WTC11 (cell line): Measurements from ENCODE around the gene CAST. TPM values are rescaled to one million over a fixed set of nuclear protein-coding genes. Genes with fewer than 3 reads are reported as not detected.

Experiments
- ATAC-seq: fragments of 200-7000 bp; cut with Tn5 transposase; 2 replicates; pipeline ENCODE4 v1.10.0; 2021; ENCODE audit warnings: mild to moderate bottlenecking, moderate library complexity
- CTCF ChIA-PET: fragments of 300-600 bp; sonication (Branson Sonifier 250); formaldehyde crosslinking; loops from one replicate; lab custom pipeline; 2021; ENCODE audit warnings: antibody characterized with exemption; lab: Charles Lee
- POLR2A ChIA-PET: fragments of 350-600 bp; sonication (Branson Sonifier 250); formaldehyde crosslinking; loops from one replicate; lab custom pipeline; 2021; ENCODE audit warnings: antibody characterized with exemption; lab: Charles Lee
- DNase-seq: peaks from one replicate; pipeline ENCODE4 v3.0.0; 2021; ENCODE audit warnings: low spot score
- H3K27ac Mint-ChIP-seq: 2 replicates; pipeline ENCODE4 v1.8.0; 2021; ENCODE audit warnings: mixed read lengths
- H3K27me3 Mint-ChIP-seq: 2 replicates; pipeline ENCODE4 v1.8.0; 2021; ENCODE audit warnings: low read depth, mild to moderate bottlenecking, moderate library complexity, mixed read lengths
- H3K36me3 Mint-ChIP-seq: 2 replicates; pipeline ENCODE4 v1.8.0; 2021; ENCODE audit warnings: mixed read lengths
- H3K4me1 Mint-ChIP-seq: 2 replicates; pipeline ENCODE4 v1.8.0; 2022; ENCODE audit warnings: mixed read lengths
- H3K4me3 Mint-ChIP-seq: 2 replicates; pipeline ENCODE4 v1.8.0; 2021; ENCODE audit warnings: mild to moderate bottlenecking, moderate library complexity, mixed read lengths
- H3K9me3 Mint-ChIP-seq: 2 replicates; pipeline ENCODE4 v1.8.0; 2021; ENCODE audit warnings: mixed read lengths
- ARID4B ChIP-seq: sonication (generic); formaldehyde crosslinking; IDR thresholded peaks from 2 replicates; pipeline ENCODE4 v1.8.0; 2023; ENCODE audit warnings: missing genetic modification reagents, mild to moderate bottlenecking, borderline replicate concordance
- ATF6 ChIP-seq: sonication (generic); formaldehyde crosslinking; IDR thresholded peaks from 2 replicates; pipeline ENCODE4 v1.8.1; 2023; ENCODE audit warnings: mild to moderate bottlenecking, missing genetic modification reagents
- CTCF ChIP-seq: fragments of 200-600 bp; IDR thresholded peaks from 2 replicates; pipeline ENCODE4 v1.8.0; 2022; ENCODE audit warnings: antibody characterized with exemption
- FOXJ3 ChIP-seq: sonication (generic); formaldehyde crosslinking; IDR thresholded peaks from 2 replicates; pipeline ENCODE4 v1.9.0; 2021; ENCODE audit warnings: missing genetic modification reagents, mild to moderate bottlenecking, borderline replicate concordance
- MYBL2 ChIP-seq: sonication (generic); formaldehyde crosslinking; IDR thresholded peaks from 2 replicates; pipeline ENCODE4 v1.8.1; 2023; ENCODE audit warnings: mild to moderate bottlenecking, moderate library complexity, missing genetic modification reagents
- SMAD4 ChIP-seq: sonication (generic); formaldehyde crosslinking; IDR thresholded peaks from 2 replicates; pipeline ENCODE4 v1.8.0; 2022; ENCODE audit warnings: mild to moderate bottlenecking, missing genetic modification reagents
- TP53 ChIP-seq: sonication (generic); formaldehyde crosslinking; IDR thresholded peaks from 2 replicates; pipeline ENCODE4 v1.8.1; 2023; ENCODE audit warnings: mild to moderate bottlenecking, missing genetic modification reagents
- ZNF232 ChIP-seq: sonication (generic); formaldehyde crosslinking; IDR thresholded peaks from 2 replicates; pipeline ENCODE4 v1.8.0; 2022; ENCODE audit warnings: mild to moderate bottlenecking, missing genetic modification reagents
- ZNF423 ChIP-seq: fragments of 250-450 bp; sonication (Bioruptor Pico); IDR thresholded peaks from 2 replicates; pipeline ENCODE4 v2.1.2; 2022; ENCODE audit warnings: mild to moderate bottlenecking, moderate library complexity
- ZNF425 ChIP-seq: fragments of 250-450 bp; sonication (Bioruptor Pico); conservative IDR thresholded peaks from 2 replicates; pipeline ENCODE4 v1.9.0; 2021; ENCODE audit warnings: mild to moderate bottlenecking
- ZNF512 ChIP-seq: sonication (generic); formaldehyde crosslinking; IDR thresholded peaks from 2 replicates; pipeline ENCODE4 v1.8.1; 2022; ENCODE audit warnings: missing genetic modification reagents, borderline replicate concordance
- total RNA-seq: library from RNA; stranded (reverse); gene quantifications from 3 replicates; pipeline ENCODE4 v1.2.3, GENCODE V29; 2021
- TF ChIP-seq, protein P1 (sequence below): sonication (generic); formaldehyde crosslinking; IDR thresholded peaks from 2 replicates; pipeline ENCODE4 v1.8.1; 2023; ENCODE audit warnings: mild to moderate bottlenecking, missing genetic modification reagents, moderate library complexity
- TF ChIP-seq, protein P2 (sequence below): sonication (generic); formaldehyde crosslinking; IDR thresholded peaks from 2 replicates; pipeline ENCODE4 v1.8.1; 2022; ENCODE audit warnings: low read depth, mild to moderate bottlenecking, moderate library complexity, missing genetic modification reagents, borderline replicate concordance
- TF ChIP-seq, protein P3 (sequence below): sonication (generic); formaldehyde crosslinking; IDR thresholded peaks from 2 replicates; pipeline ENCODE4 v1.8.1; 2022; ENCODE audit warnings: low read depth, missing genetic modification reagents, borderline replicate concordance
- TF ChIP-seq, protein P4 (sequence below): fragments of 250-450 bp; sonication (Bioruptor Pico); IDR thresholded peaks from 2 replicates; pipeline ENCODE4 v1.9.0; 2021; ENCODE audit warnings: mild to moderate bottlenecking

Gene CAST
- total RNA-seq, 1 experiment from 2014 or later = 40.0 TPM

GRCh38 chr5:96655085-96655484 is 7.1 kb upstream of the CAST start:
- DNase-seq = no peak
- ATAC-seq = no peak
- ChIA-PET POLR2A (interaction anchor here (0.6 kb wide), 1 partner anchor 37 kb away, joined by 5 read pairs; no protein-coding TSS in a partner anchor), CTCF (interaction anchor here (0.5 to 0.6 kb wide), 2 partner anchors 25 to 37 kb away, joined by 3 to 6 read pairs; no protein-coding TSS in a partner anchor)
- H3K36me3 Mint-ChIP-seq = no peaks in the 10 kb centered on the region
- H3K27ac Mint-ChIP-seq = no peak overlapping the region
- H3K4me3 Mint-ChIP-seq = no peak overlapping the region
- no peaks in the 10 kb centered on the region for H3K9me3 Mint-ChIP-seq
- peaks cover 18% of the 10 kb centered on the region for H3K4me1 Mint-ChIP-seq
- H3K27me3 Mint-ChIP-seq = peaks cover 14% of the 10 kb centered on the region
- TF ChIP-seq, protein P1, sequence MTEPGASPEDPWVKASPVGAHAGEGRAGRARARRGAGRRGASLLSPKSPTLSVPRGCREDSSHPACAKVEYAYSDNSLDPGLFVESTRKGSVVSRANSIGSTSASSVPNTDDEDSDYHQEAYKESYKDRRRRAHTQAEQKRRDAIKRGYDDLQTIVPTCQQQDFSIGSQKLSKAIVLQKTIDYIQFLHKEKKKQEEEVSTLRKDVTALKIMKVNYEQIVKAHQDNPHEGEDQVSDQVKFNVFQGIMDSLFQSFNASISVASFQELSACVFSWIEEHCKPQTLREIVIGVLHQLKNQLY (CRISPR knock-in tag) = no peak
- no peak for TF ChIP-seq FOXJ3 (CRISPR knock-in tag)
- TF ChIP-seq, protein P2, sequence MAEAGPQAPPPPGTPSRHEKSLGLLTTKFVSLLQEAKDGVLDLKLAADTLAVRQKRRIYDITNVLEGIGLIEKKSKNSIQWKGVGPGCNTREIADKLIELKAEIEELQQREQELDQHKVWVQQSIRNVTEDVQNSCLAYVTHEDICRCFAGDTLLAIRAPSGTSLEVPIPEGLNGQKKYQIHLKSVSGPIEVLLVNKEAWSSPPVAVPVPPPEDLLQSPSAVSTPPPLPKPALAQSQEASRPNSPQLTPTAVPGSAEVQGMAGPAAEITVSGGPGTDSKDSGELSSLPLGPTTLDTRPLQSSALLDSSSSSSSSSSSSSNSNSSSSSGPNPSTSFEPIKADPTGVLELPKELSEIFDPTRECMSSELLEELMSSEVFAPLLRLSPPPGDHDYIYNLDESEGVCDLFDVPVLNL (CRISPR knock-in tag) = no peak
- TF ChIP-seq CTCF = no peak
- TF ChIP-seq SMAD4 (CRISPR knock-in tag) = no peak
- TF ChIP-seq ZNF232 = no peak
- TF ChIP-seq TP53 (CRISPR knock-in tag) = no peak
- TF ChIP-seq ZNF423 = no peak
- TF ChIP-seq, protein P3, sequence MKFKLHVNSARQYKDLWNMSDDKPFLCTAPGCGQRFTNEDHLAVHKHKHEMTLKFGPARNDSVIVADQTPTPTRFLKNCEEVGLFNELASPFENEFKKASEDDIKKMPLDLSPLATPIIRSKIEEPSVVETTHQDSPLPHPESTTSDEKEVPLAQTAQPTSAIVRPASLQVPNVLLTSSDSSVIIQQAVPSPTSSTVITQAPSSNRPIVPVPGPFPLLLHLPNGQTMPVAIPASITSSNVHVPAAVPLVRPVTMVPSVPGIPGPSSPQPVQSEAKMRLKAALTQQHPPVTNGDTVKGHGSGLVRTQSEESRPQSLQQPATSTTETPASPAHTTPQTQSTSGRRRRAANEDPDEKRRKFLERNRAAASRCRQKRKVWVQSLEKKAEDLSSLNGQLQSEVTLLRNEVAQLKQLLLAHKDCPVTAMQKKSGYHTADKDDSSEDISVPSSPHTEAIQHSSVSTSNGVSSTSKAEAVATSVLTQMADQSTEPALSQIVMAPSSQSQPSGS (CRISPR knock-in tag) = no peak
- TF ChIP-seq ZNF425 (CRISPR knock-in tag) = no peak
- TF ChIP-seq ZNF512 = no peak
- TF ChIP-seq ATF6 (CRISPR knock-in tag) = no peak
- TF ChIP-seq MYBL2 (CRISPR knock-in tag) = no peak
- TF ChIP-seq, protein P4, sequence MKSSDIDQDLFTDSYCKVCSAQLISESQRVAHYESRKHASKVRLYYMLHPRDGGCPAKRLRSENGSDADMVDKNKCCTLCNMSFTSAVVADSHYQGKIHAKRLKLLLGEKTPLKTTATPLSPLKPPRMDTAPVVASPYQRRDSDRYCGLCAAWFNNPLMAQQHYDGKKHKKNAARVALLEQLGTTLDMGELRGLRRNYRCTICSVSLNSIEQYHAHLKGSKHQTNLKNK = no peak
- no peak for TF ChIP-seq ARID4B (CRISPR knock-in tag)
